HG03196 (cell line): ENCODE measurements around the gene RNU6-8.
A peak's percentile ranks its signal among the peaks of the same experiment; 100 is the strongest.

ENCODE experiments used
- ATAC-seq: cut with Tn5 transposase; IDR thresholded peaks from one replicate; pipeline ENCODE4 v1.9.1; 2021; ENCODE audit not compliant: unreplicated experiment

RNU6-8 gene

DNA sequence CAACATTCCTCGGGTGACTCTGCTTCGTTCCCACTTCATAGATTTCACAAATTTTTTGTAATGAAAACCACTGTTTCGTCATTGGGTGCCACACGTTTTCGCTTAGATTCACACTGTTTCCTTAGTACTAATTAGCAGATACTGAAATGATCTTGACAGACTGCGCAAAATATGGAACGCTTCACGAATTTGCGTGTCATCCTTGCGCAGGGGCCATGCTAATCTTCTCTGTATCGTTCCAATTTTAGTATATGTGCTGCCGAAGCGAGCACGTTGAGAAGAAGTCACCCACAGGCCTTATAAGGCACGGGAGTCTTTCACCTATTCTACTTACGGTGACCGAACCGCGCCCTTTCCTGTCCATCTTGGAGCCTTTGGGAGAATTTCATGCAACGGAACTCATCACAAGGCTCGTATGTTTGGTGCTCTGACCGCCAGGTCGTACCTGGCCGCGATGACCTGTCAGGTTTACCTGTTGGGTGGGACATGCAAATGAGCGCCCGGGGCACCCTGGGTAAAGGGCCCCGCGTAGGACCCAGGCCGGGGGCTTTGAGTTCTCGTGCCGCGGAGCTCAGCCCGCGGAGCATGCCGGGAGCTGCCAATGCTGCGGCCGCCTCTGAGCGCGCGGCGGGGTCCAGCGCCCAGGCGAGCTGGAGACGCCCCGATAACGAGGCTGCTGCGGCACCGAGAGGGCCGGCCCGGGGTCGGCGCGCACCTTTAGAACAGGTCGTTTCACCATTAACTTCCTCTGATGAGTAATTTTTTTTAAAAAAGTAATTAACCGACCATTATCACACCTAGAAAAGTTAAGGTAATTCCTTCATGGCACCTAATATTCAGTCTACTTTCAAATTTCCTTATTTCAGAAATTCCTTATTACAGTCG, at the start of gene RNU6-8:
RNU6-8 (minus strand) TSS at position 272 of the 885 bp plus-strand sequence.
- peak; percentile 50 for ATAC-seq

DNA sequence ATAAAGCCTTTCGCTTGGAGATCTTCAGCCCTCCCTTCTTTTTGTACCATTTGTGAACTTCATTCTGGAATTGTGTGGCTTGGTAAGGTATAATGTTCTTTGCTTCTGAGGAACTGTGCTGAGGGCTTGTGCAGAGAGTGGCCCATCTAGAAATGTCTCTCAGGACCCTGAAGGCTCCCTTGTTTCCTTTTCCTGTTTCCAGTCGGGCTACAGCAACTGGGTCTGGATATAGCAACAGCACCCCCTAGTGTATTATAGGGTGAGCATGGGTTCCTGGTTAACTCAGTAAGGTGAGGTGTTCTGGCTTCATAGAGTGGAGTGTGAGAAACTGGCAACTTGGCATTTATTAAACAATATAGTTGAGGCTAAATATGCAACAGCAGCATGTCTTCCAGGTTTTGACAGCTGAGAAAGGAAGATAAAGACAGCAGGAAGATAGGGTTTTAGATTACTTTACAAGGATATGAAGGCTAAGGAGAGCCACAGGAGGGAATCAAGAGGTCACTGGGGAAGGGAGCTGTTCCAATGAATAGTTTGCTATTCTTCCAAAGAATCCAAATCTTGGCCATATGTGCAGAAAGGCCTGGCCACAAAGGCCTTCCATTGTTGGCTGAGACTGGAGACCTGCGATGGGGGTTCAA, 49.1 kb upstream of the RNU6-8 start:
- ATAC-seq, result peak; percentile 76

DNA sequence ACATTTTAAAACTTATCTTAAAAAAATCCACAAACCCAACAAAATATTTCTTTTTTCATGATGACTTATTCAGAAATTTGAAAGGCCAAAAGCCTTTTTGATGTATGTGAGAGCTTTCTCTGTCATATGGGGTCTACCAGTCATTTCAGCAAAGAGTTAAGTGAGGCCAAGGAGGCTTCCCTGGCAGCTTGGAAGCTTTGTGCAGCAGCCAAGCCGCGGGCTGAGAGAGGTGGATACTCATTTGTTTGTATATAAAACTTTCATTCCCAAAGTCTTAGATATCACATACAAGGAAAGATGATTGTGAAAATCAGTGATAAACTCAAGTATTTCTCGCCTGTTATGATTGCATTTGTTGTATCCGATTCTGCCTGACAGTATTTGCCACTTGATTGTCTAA, 48.5 kb upstream of the RNU6-8 start:
- ATAC-seq, result no peak

DNA sequence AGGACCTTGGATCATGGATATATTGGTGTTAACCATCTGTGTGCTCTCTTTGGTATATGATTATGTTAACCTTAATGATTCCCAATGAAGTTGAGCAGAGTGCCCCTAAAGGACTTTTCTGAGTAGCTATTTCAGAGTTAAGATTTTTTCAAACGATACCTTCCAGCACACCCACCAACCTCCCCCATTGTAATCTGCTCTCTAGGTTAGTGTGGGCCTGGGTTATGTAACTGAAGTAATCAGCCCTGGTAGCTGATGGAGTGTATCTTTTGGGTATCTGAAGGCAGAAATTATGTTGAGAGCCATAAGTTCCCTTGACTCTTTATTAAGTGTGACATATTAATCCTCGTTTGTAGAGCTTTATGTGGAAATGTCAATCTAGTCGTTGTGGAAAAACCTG, 47.6 kb upstream of the RNU6-8 start:
- no peak for ATAC-seq

DNA sequence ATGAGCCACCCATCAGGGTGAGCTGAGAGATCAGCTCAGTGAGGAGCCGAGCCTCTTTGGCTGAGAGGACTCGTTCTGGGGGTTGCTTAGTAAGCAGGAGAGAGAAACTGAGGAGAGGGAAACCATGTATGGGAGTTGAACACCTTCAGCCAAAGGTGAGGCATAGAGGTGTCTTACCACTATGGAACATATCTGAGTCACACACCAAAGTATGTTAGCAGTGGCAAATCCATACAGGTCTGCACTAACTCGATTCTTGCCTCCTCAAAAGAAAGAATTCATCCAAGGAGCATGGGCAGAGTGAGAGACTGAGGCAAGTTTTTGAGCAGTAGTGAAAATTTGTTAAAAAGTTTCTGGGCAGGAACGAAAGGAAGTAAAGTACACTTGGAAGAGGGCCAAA, 46.7 kb upstream of the RNU6-8 start:
- no peak for ATAC-seq

DNA sequence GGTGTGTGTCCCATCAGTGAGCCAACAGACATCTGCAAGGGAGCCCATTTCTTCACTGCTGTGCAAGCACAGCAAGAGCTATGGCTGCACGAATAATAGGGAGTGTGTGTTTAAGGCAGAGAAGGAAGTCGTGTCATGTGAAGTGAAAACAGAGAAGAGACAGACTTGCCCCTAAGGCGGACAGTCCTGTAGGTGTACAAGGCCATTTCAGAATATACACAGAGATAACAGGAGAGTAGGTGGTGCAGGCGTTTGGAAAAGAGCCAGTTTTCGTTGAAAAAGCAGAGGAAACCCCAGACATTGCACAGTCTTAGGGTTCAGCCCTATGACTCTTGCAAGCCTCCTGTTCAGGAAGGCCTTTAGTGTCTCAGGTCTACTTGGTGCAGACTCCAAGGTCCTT, 46.3 kb upstream of the RNU6-8 start:
- no peak for ATAC-seq

DNA sequence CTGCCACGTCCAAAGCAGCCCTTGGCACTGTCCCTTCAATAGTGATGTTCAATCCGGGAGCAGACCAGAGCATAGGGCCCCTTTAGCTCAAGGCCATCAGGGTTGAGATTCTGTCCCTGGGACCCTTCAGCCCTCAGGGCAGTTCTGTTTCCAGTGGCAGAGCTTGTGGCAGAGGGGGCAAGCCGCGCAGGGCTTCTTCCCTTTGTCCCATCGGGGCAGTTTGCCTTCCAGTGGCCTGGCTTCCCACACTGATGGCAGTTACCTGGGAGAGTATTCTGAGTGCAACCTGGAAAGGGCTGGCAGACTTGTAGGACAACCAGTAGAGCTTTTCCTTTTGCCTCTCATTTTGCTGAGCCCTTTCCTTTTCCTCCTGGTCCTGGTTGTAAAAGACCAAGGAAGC, 43.7 kb upstream of the RNU6-8 start:
- no peak for ATAC-seq

DNA sequence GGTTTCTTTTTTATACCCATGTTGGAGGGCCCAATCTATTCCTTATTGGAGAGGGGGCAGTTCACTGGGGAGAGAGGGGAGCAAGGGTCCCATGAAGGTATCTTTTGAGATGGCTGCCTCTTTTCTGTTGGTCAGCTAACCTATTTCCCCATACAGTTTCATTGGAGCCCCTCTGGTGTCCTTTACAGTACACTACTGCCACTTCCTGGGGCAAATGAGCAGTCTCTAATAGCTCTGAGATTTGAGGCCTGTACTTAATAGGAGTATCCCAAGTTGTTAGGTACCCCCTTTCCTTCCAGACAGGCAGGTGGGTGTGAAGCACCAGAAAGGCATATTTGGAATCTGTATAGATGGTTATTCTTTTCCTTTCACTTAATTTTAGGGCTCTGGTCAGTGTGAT, 41.3 kb upstream of the RNU6-8 start:
- no peak for ATAC-seq

DNA sequence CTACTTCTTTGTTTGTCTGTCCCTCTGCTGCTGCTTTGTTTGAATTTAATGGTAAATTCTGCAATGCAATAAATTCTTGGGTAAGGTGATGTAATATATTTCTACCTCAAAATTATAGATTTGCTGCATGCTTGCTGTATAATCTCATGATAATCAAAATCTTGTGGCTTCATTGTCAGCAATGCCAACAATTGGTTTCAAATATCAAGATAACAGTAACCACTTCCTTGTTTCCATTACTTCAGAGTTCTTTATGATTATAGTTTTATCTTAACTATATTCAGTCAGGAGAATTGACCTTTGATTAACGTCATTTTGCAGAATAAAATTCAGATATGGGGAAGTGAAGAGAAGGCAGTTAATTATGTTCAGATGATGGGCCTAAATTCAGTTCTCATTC, 30.2 kb upstream of the RNU6-8 start:
- no peak for ATAC-seq

DNA sequence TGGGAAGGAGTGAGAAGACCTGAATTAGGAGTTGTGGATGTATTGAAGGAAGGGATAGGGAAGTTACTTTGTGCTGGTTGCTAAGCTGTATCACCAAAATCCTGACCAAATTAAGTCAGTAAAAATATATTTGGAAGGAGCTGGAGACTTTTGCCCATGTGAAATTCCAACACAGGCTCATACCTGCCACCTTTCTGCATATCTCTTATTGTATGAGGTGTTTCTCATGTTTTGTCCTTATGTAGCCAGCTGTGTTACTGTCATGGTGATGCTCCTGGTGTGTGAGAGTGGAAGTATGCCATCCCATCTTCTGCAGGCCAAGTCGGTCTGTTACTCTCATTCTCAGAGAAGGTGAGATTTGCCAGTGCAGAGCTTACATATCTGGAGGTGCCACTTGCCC, 29.4 kb upstream of the RNU6-8 start:
- no peak for ATAC-seq

DNA sequence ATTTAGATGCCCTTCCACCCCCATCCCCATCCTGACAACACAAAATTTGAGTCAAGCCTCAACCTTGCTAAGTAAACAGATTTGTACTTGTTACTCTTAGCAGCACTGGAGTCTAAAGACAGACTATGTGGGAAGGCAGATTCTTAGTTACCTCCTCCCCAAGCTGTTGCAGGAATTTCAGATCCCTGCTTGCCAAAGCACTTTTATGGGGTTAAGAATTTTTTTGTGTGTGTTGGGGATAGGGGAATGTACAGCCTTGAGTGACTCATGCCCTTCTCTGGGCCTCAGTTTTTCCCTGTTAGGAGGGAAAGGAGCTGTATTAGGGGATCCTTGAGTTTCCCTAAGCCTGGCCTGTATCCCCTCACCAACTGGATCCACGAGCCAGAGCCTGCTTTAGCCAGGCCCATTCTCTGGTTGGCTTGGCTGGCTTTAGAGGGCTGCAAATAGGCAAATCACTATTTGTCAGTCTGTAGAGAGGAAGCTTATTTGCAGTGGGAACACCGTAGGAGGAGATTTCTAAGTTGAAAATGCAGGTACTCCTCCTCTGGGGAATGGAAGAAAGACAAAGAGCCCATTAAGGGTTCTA, 27.7 kb upstream of the RNU6-8 start:
- ATAC-seq, result no peak

DNA sequence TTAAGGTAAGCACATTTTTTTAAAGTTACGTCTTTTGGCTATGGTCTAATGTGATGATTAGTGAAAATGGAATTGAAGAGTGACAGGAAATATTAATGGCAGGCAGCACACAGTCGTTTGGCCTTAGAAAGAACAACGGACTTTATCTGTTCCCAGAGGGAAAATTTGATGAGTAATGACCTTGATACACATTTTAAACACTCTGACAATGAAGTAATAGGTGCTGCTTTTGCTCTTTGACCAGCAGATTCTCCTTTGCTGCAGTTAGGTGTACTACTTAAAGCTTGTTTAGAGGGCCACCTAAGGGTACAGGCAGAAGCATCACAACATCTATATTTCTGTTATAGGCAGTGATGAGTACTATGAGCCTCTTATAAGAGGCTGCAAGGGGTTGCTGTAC, 27.1 kb upstream of the RNU6-8 start:
- no peak for ATAC-seq

DNA sequence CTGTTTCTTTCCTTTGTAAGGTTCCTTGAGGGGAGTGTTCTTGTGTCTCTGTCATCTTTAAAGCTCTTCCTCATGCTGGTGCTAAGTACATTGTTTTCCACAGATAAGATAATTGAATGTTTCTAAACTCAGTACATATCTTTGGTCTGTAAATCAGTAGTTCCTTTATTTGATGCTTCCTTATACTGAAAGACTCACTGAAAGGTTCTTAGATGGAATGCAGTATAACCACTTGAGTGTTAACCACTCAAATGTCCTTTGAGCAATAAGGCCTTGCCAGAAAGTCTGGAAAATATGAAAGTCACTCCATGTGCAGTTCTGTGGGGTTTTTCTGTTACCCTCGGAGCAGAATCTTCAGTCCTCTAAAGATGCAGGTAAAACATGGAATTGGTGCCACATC, 23.0 kb upstream of the RNU6-8 start:
- no peak for ATAC-seq

DNA sequence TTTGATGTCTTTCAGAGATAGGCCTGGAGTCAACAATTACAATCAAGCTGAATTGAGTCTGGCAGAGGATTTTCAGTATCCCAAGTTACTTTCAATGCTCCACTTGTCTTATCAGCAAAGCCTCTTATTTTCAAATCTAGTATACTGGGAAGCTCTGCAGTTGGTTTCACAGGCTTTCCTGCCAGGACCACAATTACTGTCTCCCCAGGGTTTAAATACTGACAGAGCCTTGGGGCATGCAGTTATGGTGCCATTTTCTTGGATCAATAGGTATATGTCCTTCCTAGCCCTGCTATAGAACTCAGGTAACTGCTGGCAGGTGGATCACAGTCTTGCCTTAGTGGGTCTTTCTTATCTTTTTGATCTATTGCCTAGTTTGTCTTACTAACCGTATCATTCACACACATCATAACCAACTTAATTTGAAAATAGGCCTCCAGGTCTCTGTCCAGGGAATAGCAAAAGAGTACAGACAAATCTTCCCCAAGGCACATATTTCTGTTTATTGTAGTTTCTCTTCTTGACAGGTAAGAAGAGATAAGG, 22.4 kb upstream of the RNU6-8 start:
- no peak for ATAC-seq

DNA sequence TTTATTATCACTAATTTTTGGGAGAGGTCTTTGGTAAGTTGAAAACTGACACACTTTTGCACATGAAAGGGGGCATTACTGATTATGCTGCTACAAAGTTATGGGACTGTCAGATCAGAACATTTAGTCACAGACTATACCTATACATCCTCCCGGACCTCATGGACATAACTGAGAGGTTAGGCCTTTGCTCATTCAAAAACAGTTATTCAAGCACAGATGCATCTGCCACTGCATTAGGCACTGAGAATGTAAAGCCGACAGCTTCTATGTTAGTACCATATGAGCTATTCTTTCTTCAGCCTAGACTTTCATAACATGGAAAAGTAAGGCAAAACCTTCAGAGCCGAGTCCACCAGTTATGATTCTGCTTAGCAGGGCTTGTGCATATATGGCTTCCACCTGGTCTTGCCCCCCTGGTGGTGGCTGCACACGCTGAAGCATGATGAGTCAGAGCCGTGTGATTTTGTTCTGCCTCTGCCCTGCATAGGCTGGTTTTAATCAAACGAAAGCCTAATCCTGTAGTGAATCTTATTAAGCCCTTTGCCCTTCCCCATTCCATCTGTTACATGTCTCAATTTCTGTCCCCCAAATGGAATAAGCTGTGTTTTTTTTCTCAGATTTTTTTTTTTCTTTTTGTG, 21.8 kb upstream of the RNU6-8 start:
- ATAC-seq, result no peak

DNA sequence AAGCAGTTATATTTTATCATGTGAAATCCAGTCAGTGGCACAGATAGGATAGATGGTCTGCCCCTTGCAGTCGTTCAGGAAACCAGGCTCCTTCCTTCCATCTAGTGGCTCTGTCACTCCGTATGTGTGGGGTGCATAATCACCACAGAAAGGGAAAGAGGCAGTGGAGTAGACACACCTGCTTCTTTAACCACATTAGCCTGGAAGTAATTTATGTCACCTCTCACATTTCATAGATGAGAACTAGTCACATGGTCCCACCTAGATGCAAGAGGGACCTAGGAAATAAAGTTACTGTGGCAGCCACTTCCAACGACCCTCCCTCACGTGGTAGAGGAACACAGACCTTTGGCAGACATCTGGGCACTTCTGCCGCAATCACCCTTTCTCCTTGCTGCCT, 14.2 kb upstream of the RNU6-8 start:
- ATAC-seq, result no peak

DNA sequence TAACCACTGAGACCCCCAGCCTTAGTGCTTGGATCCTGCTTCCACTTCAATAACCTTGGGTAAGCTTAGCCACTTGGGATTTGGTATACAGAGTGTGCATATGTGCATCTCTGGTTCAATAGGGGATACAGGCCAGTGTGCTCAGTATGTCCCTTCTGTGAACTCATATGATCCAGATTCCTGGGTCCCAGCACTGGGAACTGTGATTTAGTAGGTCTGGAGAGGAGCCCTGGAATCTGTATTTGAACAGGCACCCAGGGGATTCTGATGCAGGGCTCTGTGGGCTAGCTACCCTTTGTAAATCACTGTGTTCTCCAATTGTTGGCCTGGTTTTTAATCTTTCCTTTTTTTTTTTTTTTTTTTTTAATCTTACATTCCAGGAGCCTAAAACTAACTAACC, 9.8 kb upstream of the RNU6-8 start:
- ATAC-seq, result no peak

DNA sequence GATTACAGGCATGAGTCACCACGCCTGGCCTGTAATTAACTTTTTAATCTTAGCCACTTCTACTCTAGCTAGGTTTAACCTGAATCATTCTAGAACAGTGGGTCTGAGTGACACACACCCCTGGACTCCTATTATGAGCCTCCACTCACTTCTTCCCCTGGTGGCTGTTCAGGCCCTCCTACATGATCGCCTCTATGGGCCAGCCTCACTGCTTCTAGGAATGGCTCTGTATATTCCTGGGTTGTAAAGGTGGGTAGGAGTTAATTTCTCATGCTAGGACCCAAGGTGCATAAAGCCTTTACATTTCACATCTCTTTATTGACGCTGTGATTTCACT, 8.0 kb upstream of the RNU6-8 start:
- no peak for ATAC-seq

DNA sequence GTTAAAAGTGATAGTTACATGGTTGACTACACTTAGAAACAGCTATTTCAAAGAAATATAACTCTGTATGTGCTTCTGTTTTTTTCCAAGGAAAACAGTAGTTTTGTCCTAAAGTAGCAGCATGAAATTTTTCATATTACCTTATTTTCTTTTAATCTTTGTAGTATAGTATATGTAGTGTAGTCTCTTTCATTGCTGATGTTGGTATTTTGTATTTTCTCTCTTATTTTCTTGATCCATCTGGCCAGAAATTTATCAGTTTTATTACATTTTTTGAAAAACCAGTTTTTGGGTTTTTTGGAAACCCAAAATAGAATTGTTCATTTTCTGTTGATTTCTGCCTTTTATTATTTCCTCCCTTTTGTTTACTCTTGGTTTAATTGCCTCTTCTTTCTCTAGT, 6.4 kb upstream of the RNU6-8 start:
- no peak for ATAC-seq

DNA sequence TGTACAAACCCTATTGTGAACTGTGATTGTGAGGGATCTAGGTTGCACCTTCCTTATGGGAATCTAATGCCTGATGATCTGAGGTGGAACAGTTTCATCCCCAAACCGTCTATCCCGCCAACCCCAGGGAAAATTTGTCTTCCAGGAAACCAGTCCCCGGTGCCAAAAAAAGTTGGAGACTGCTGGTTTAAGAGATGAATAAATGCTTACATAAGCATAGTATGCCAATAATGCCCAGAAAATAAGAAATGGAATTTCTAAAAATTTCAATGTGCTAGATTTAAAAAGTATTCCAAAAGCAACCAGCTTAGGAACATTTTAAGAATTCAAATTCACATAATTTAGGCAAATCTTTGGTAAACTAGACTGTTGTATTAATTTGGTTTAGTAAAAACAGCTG, 5.4 kb upstream of the RNU6-8 start:
- ATAC-seq, result no peak

DNA sequence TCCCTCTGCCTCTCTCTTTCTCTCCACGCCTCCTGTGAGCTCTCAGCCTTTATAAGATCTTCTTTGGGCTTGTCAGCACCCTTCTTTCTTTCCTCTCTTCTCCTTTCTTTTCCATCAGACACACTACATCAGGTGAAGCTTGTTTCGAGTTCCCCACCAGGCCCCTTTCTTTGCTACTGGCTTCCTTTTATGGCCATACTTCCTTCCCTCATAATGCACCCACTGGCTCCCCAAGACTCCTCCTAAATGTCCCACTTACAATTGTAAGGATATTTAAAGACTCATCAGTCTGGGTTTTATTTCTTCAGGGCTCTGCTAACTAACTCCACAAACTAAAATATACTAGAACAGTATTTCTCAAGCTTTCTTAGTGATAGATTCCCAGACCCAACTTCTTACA, 3.5 kb upstream of the RNU6-8 start:
- no peak for ATAC-seq

DNA sequence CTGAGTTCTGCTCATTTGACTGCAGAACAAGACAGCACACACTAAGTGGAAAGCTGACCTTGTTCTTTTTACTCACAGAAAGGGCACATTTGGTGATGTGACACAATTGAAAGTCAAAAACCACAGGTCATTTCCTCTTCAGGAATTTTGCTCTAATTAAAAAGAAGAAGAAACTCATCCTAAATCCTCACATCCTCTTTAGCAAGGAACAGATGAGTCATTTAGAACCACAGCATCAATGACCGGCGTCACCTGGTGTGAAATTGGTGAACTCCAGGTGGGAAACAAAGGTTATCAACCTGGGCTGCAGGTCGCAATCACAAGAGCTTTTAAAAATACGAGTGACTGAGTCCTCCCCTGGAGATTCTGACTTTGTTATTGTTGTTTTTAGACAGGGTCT, 2.9 kb upstream of the RNU6-8 start:
- ATAC-seq, result no peak
